ENCODE results near the gene ZNF616.

GRCh38 chr19:52171321-52172169, 31.8 kb upstream of the ZNF616 start, which contains the start of gene ZNF836:
- TF ChIP-seq ZFP30 (CRISPR knock-in tag; IDR thresholded peaks at IDR 0.05) (no peak), RARB (CRISPR knock-in tag; IDR thresholded peaks at IDR 0.05) (no peak), POU6F1 (CRISPR knock-in tag; IDR thresholded peaks at IDR 0.05; ENCODE audit: borderline replicate concordance, low read depth) (no peak), OSR1 (CRISPR knock-in tag; IDR thresholded peaks at IDR 0.05) (no peak), CREB5 (CRISPR knock-in tag; IDR thresholded peaks at IDR 0.05; ENCODE audit: low read depth) (no peak), SNAI2 (CRISPR knock-in tag; IDR thresholded peaks at IDR 0.05) (no peak), PPARA (CRISPR knock-in tag; IDR thresholded peaks at IDR 0.05; ENCODE audit: borderline replicate concordance) (no peak), ZNF565 (CRISPR knock-in tag; conservative IDR thresholded peaks at IDR 0.05; ENCODE audit: low read depth) (no peak)

Measured in SK-N-SH treated with all-trans-retinoic acid at 6 μM for 48 hours (cell line).